Stimulated activated CD8-positive, alpha-beta memory T cell treated with anti-CD3 and anti-CD28 coated beads, Interleukin-4, amount 100 ng/mL, for 1 hour (primary cell): ENCODE results near the gene TNFAIP6.
"Not testable (repeated sequence)": the region's sequence is repeated elsewhere in the genome, so short reads cannot be mapped to it uniquely, and the experiment has no call there.

Experiments
- DNase-seq, 2 donors: peaks; one replicate each; pipeline ENCODE4 v3.0.0-alpha.2; 2020; ENCODE audit warnings: low read depth in 2 of 2, low spot score in 1 of 2

TNFAIP6 gene

GRCh38 chr2:151417650-151418049 lies 60.3 kb downstream of the TNFAIP6 start:
- no peak for DNase-seq

DNA sequence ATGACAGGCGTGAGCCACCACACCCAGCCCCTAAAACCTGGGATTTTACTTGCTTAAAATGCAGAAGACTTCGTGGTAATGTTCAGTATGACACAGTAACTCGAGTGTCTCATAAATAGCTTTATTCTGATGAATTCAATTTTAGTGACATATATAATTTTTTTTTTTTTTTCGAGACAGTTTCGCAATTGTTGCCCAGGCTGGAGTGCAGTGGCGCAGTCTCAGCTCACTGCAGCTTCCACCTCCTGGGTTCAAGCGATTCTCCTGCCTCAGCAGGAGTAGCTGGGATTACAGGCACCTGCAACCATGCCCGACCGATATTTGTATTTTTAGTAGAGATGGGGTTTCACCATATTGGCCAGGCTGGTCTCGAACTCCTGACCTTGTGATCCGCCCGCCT lies 64.3 kb downstream of the TNFAIP6 start:
- not testable (repeated sequence) for DNase-seq

DNA sequence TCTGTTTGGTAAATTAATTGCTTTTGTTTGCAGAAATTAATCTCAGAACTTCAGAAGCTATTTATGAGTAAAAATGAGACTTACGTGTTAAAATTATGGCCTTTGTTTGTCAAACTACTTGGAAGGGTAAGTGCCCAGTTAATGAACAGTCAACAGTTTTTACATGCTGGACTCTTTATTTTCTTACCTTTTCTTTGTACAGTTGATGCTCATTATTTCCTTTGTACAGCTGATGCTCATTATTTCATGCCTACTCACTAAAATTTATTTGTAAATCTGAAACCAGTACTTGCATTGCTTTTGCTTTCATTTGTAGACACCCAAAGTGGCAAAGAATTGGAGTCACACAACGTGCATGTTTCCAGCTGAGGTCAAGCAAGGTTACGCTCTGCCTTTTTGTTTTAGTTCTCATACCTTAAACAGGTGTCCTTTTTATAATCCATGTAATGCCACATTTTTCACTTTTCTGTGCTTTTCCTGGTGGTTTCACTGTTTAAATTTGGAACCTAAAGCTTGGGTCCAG lies 65.6 kb downstream of the TNFAIP6 start:
- no peak for DNase-seq

DNA sequence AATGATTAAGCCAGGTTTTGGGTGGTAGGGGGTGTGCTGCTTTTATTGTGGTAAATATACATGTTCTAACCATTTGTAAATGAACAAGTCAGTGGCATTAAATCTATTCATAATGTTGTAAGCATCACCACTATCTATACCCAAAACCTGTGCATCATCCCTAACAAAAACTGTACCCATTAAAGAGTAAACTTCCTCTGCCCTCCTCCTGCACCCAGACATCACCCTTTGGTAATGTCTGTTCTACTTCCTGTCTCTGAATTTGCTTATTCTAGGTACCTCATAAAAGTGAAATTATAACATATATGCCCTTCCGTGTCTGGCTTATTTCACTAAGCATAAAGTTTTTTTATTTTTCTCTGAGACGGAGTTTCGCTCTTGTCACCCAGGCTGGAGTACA lies 66.4 kb downstream of the TNFAIP6 start:
- DNase-seq = no peak
